Prostate gland (tissue), 2 donors: ENCODE measurements around the gene L3MBTL1. TPM values are rescaled to one million over a fixed set of nuclear protein-coding genes. Genes with fewer than 3 reads are reported as not detected.

Experiments
- DNase-seq: peaks from one replicate; pipeline ENCODE4 v3.0.0-alpha.2; 2019; ENCODE audit warnings: low spot score
- H3K27ac ChIP-seq, 2 donors: fragments of 200-600 bp; sonication (generic); 2 replicates each; pipeline ENCODE4 v1.5.1; 2017 to 2019
- H3K27me3 ChIP-seq: fragments of 200-600 bp; sonication (generic); replicated peaks from 2 replicates; pipeline ENCODE4 v1.5.1; 2019; ENCODE audit not compliant: insufficient read depth
- H3K36me3 ChIP-seq, 2 donors: fragments of 200-600 bp; sonication (generic); 1 replicate in 1 of 2; 2 replicates in 1 of 2; pipeline versions ENCODE4 v1.5.1 to v1.8.1; 2017 to 2019
- H3K4me1 ChIP-seq: fragments of 200-600 bp; sonication (generic); replicated peaks from 2 replicates; pipeline ENCODE4 v1.5.1; 2019
- H3K4me3 ChIP-seq, 2 donors: fragments of 200-600 bp; sonication (generic); 2 replicates each; pipeline ENCODE4 v1.5.1; 2017 to 2019
- H3K9me3 ChIP-seq: fragments of 200-600 bp; sonication (generic); 2 replicates; pipeline ENCODE4 v1.5.1; 2017
- CTCF ChIP-seq, 4 experiments: fragments of 200-600 bp in 2 of 4; fragments of 450-650 bp in 2 of 4; sonication (generic) in 2 of 4; IDR thresholded peaks; 1 replicate in 3 of 4; 2 replicates in 1 of 4; pipeline ENCODE4 v1.5.1; 2016 to 2019; ENCODE audit warnings: antibody characterized with exemption in 4 of 4, mild to moderate bottlenecking in 2 of 4, moderate library complexity in 2 of 4
- POLR2A ChIP-seq: fragments of 450-650 bp; IDR thresholded peaks from one replicate; pipeline ENCODE4 v1.6.1; 2016; ENCODE audit warnings: antibody characterized with exemption, mild to moderate bottlenecking
- POLR2AphosphoS5 ChIP-seq: sonication (generic); formaldehyde crosslinking; IDR thresholded peaks from one replicate; pipeline ENCODE4 v1.6.1; 2017; ENCODE audit warnings: antibody characterized with exemption
- WGBS: methylation state at CpG from one replicate; pipeline ENCODE4 v1.1.5; 2018; 5-methylcytosine and 5-hydroxymethylcytosine counted together
- intact Hi-C: fragments of 100-400 bp; cut with DNase I; formaldehyde crosslinking; loops from one replicate; pipeline ENCODE4 v1.14.2; 2022
- total RNA-seq, 2 donors: library from RNA; depleted of rRNA; stranded (reverse); fragments of >200 nt; gene quantifications; one replicate each; pipeline ENCODE4 v1.1.0, GENCODE V29; 2016

Gene L3MBTL1
- total RNA-seq, 2 donors from 2014 or later = 10.2 to 38.8 TPM

GRCh38 chr20:43460830-43461200, 46.7 kb upstream of the L3MBTL1 start:
- intact Hi-C loops = no loop called here
- Histone ChIP-seq H3K27ac (no peak overlapping the region), H3K27me3 (no peaks in the 10 kb centered on the region), H3K4me3 (no peak overlapping the region), H3K4me1 (no peaks in the 10 kb centered on the region), H3K9me3 (no peaks in the 10 kb centered on the region), H3K36me3 (peaks cover 0 to 7% of the 10 kb centered on the region in 2 donors)
- DNase-seq = no peak
- no peak for TF ChIP-seq POLR2A
- WGBS = 89% methylated on average over 10 of the region's 10 CpGs

- no peak overlapping the region for H3K27ac ChIP-seq
- 80% methylated on average over 3 of the region's 3 CpGs for WGBS
- TF ChIP-seq POLR2AphosphoS5 (no peak), CTCF (IDR thresholded peaks at IDR 0.05) (no peak)
- no peaks in the 10 kb centered on the region for H3K4me1 ChIP-seq
- no peaks in the 10 kb centered on the region for H3K27me3 ChIP-seq
- peaks cover 0 to 7% of the 10 kb centered on the region in 2 donors for H3K36me3 ChIP-seq
- no peak for DNase-seq
- no peak overlapping the region for H3K4me3 ChIP-seq
- intact Hi-C loops = no loop called here
- H3K9me3 ChIP-seq = no peaks in the 10 kb centered on the region
Measured at GRCh38 chr20:43461894-43462659, 45.4 kb upstream of the L3MBTL1 start.

- H3K4me3 ChIP-seq = no peak overlapping the region
- 71% methylated on average over 4 of the region's 4 CpGs for WGBS
- H3K4me1 ChIP-seq = no peaks in the 10 kb centered on the region
- no peak for TF ChIP-seq POLR2AphosphoS5
- TF ChIP-seq CTCF (IDR thresholded peaks at IDR 0.05) = no peak
- no peak for TF ChIP-seq POLR2A
- H3K27ac ChIP-seq = no peak overlapping the region
- intact Hi-C loops = no loop called here
- DNase-seq = no peak
- peaks cover 0 to 7% of the 10 kb centered on the region in 2 donors for H3K36me3 ChIP-seq
- no peaks in the 10 kb centered on the region for H3K9me3 ChIP-seq
- no peaks in the 10 kb centered on the region for H3K27me3 ChIP-seq
Measured at GRCh38 chr20:43462660-43463526, 44.6 kb upstream of the L3MBTL1 start.

- TF ChIP-seq POLR2AphosphoS5 (no peak), CTCF (IDR thresholded peaks at IDR 0.05) (no peak), POLR2A (no peak)
- Histone ChIP-seq H3K4me3 (no peak overlapping the region), H3K27ac (no peak overlapping the region), H3K36me3 (peaks cover 0 to 7% of the 10 kb centered on the region in 2 donors), H3K4me1 (no peaks in the 10 kb centered on the region), H3K9me3 (no peaks in the 10 kb centered on the region), H3K27me3 (no peaks in the 10 kb centered on the region)
- no peak for DNase-seq
- intact Hi-C loops = no loop called here
- WGBS = 48% methylated on average over 3 of the region's 3 CpGs
Measured at GRCh38 chr20:43463527-43464218, 43.8 kb upstream of the L3MBTL1 start.

- Histone ChIP-seq H3K27me3 (no peaks in the 10 kb centered on the region), H3K4me3 (no peak overlapping the region), H3K36me3 (peaks cover 0 to 7% of the 10 kb centered on the region in 2 donors), H3K4me1 (no peaks in the 10 kb centered on the region), H3K27ac (no peak overlapping the region), H3K9me3 (no peaks in the 10 kb centered on the region)
- TF ChIP-seq POLR2AphosphoS5 (no peak), CTCF (IDR thresholded peaks at IDR 0.05) (no peak), POLR2A (no peak)
- WGBS = 78% methylated on average over 9 of the region's 9 CpGs
- intact Hi-C loops = no loop called here
- DNase-seq = no peak
Measured at GRCh38 chr20:43464219-43464790, 43.2 kb upstream of the L3MBTL1 start.
